ENCODE results near the gene SEPTIN7. TPM values are rescaled to one million over a fixed set of nuclear protein-coding genes. Genes with fewer than 3 reads are reported as not detected.

The SEPTIN7 gene
- total RNA-seq, 4 donors from 2014 or later = 142 to 522 (median 198) TPM

- Histone ChIP-seq H3K4me3 (replicated peaks in 1 of 3) (no peak overlapping the region), H3K4me1 (peaks cover 0 to 4% of the 10 kb centered on the region in 2 donors), H3K27ac (no peak overlapping the region), H3K36me3 (no peaks in the 10 kb centered on the region), H3K27me3 (no peaks in the 10 kb centered on the region), H3K9me3 (no peaks in the 10 kb centered on the region)
- 60 to 75% methylated on average over 1 of the region's 1 CpG for WGBS, 2 donors
- TF ChIP-seq CTCF (IDR thresholded peaks at IDR 0.05) (no peak), POLR2A (IDR thresholded peaks at IDR 0.05) (no peak)
- intact Hi-C loops (cut with DNase I) = no loop called here
- no peak for DNase-seq
Measured at GRCh38 chr7:35792472-35792871, 8.4 kb upstream of the SEPTIN7 start.

GRCh38 chr7:35792873-35793489 lies 7.9 kb upstream of the SEPTIN7 start:
- H3K36me3 ChIP-seq = no peaks in the 10 kb centered on the region
- DNase-seq = no peak
- H3K4me3 ChIP-seq (replicated peaks in 1 of 3) = no peak overlapping the region
- peaks cover 0 to 4% of the 10 kb centered on the region in 2 donors for H3K4me1 ChIP-seq
- peak overlapping the region in 1 of 3 donors; percentile 25 for H3K27ac ChIP-seq
- intact Hi-C loops (cut with DNase I) = no loop called here
- TF ChIP-seq CTCF (IDR thresholded peaks at IDR 0.05) = no peak
- no peak for TF ChIP-seq POLR2A (IDR thresholded peaks at IDR 0.05)
- no peaks in the 10 kb centered on the region for H3K9me3 ChIP-seq
- H3K27me3 ChIP-seq = no peaks in the 10 kb centered on the region
- 50 to 63% methylated on average over 4 of the region's 4 CpGs for WGBS, 2 donors

DNA sequence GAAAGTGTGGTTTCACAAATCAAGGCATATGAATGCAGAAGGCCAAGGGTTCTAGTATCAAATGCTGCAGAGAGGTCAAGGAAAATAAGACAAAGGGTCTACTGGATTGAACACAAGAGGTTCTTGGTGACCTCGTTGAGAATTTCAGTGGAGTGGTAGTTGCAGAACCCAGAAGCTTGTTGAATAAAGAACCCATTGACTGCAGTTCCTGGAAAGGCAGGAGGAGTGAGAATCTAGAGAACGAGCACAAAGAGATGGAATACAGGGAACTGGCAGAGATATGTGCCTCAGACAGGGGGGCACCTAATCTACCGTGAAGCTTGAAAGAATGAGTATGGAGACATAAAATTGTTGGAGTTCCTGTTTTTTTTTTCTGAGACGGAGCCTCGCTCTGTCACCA lies 3.5 kb upstream of the SEPTIN7 start:
- H3K36me3 ChIP-seq = no peaks in the 10 kb centered on the region
- 82 to 86% methylated on average over 5 of the region's 5 CpGs for WGBS, 2 donors
- H3K4me3 ChIP-seq (replicated peaks in 1 of 3) = no peak overlapping the region
- intact Hi-C loops (cut with DNase I) = no loop called here
- peaks cover 5 to 7% of the 10 kb centered on the region in 2 donors for H3K4me1 ChIP-seq
- no peak for TF ChIP-seq CTCF (IDR thresholded peaks at IDR 0.05)
- no peak for TF ChIP-seq POLR2A (IDR thresholded peaks at IDR 0.05)
- no peak overlapping the region for H3K27ac ChIP-seq
- DNase-seq = no peak
- H3K27me3 ChIP-seq = no peaks in the 10 kb centered on the region
- H3K9me3 ChIP-seq = no peaks in the 10 kb centered on the region

DNA sequence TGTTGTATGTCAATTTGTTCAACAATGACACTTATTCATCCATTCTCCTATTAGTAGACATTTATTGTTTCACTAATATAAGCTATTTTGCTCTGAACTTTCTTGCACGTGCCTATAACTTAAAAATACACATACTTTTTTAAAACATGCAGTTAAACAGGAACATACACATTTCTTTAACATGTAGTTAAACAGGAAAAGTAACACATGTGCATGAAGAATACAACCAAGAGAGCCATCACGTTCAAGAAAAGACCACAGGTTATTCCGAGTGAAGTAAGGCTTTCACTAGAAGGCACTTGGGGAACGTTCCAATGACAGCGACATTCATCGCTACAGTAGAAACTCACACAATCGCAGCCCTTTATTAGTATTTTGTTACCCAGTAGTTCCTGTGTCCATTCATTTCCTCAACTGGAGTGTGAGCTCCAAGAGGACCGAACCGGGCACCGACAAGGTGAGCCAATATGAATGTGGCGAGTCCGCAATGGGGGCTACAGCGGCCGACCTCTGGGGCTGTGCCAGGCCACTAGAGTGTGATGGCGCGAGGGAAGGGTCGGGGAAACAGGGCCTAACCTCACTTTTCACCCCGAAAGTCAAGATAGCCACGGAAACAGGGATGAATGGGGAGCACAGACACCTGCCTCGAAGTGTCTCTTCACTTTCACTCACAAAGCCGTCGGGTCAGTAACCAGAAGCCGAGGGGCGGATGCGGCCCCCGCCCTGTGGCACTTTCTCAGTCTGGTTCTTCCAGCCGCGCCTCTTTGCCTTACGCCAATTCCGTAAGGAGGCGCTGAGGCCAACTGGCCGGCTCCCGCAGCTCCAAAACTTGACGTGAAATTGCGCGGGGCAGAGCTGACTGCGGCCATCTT lies 775 bp upstream of the SEPTIN7 start:
- intact Hi-C loops (cut with DNase I) = loop anchor here (10.0 kb wide), 1 partner anchor 105 kb away; no protein-coding TSS in a partner anchor
- Histone ChIP-seq H3K27me3 (no peaks in the 10 kb centered on the region), H3K36me3 (no peaks in the 10 kb centered on the region), H3K4me1 (peaks cover 11 to 19% of the 10 kb centered on the region in 2 donors), H3K27ac (peak overlapping the region; percentile 96 to 98 (median 98)), H3K4me3 (replicated peaks in 1 of 3) (peak overlapping the region; percentile 11 to 92 (median 87)), H3K9me3 (no peaks in the 10 kb centered on the region)
- DNase-seq = peak; percentile 86 to 88
- TF ChIP-seq CTCF (IDR thresholded peaks at IDR 0.05) = no peak
- TF ChIP-seq POLR2A (IDR thresholded peaks at IDR 0.05) = no peak
- WGBS, 2 donors = 1 to 3% methylated on average over 36 to 37 of the region's 37 CpGs
